Right kidney (tissue), 1 donor: ENCODE results near the gene HERC3.

Experiments used
- DNase-seq: peaks from one replicate; pipeline ENCODE4 v3.0.0-alpha.2; 2016

HERC3 gene

GRCh38 chr4:88660446-88661294, 68.4 kb downstream of the HERC3 start:
- DNase-seq: no peak

GRCh38 chr4:88661739-88662138, 69.5 kb downstream of the HERC3 start:
- DNase-seq: no peak

- peak; percentile 8 for DNase-seq
These were observed 80.7 kb downstream of the HERC3 start for GRCh38 chr4:88672987-88673386.

- DNase-seq: no peak
These were observed 81.6 kb downstream of the HERC3 start for GRCh38 chr4:88673886-88674285.

- no peak for DNase-seq
These were observed 82.3 kb downstream of the HERC3 start for GRCh38 chr4:88674565-88674964.

GRCh38 chr4:88674979-88675378, 82.7 kb downstream of the HERC3 start:
- no peak for DNase-seq

- DNase-seq: no peak
These were observed 83.3 kb downstream of the HERC3 start for GRCh38 chr4:88675543-88675942.

GRCh38 chr4:88681209-88681608, 88.9 kb downstream of the HERC3 start:
- DNase-seq: no peak

- no peak for DNase-seq
These were observed 98.1 kb downstream of the HERC3 start for GRCh38 chr4:88690355-88690754.

GRCh38 chr4:88693792-88694191, 101.5 kb downstream of the HERC3 start:
- DNase-seq: no peak

GRCh38 chr4:88696630-88697029, 104.3 kb downstream of the HERC3 start:
- DNase-seq: no peak

- DNase-seq: no peak
These were observed 104.9 kb downstream of the HERC3 start for GRCh38 chr4:88697141-88697540.

GRCh38 chr4:88697588-88698329, 105.5 kb downstream of the HERC3 start, which contains the start of gene NAP1L5:
Gene NAP1L5, minus strand, starts transcription at chr4:88697829. Its CDS starts 75 bp downstream, at chr4:88697754.
- peak; percentile 69 for DNase-seq

- no peak for DNase-seq
These were observed 106.2 kb downstream of the HERC3 start for GRCh38 chr4:88698519-88698918.

- no peak for DNase-seq
These were observed 110.5 kb downstream of the HERC3 start for GRCh38 chr4:88702782-88703181.

GRCh38 chr4:88705223-88705622, 112.9 kb downstream of the HERC3 start:
- DNase-seq: no peak

GRCh38 chr4:88705805-88706492, 113.7 kb downstream of the HERC3 start:
- no peak for DNase-seq

- peak; percentile 40 for DNase-seq
These were observed 114.3 kb downstream of the HERC3 start for GRCh38 chr4:88706574-88706973.

GRCh38 chr4:88709989-88710388, 117.7 kb downstream of the HERC3 start:
- DNase-seq: no peak

GRCh38 chr4:88713782-88714181, 121.5 kb downstream of the HERC3 start:
- no peak for DNase-seq

- no peak for DNase-seq
These were observed 125.8 kb downstream of the HERC3 start for GRCh38 chr4:88718098-88718497.

- no peak for DNase-seq
These were observed 127.1 kb downstream of the HERC3 start for GRCh38 chr4:88719381-88719780.
